GM21576 (cell line): ENCODE results near the gene GAS5.
"Not testable (repeated sequence)": the region's sequence is repeated elsewhere in the genome, so short reads cannot be mapped to it uniquely, and the experiment has no call there.

Experiments
- ATAC-seq: cut with Tn5 transposase; IDR thresholded peaks from one replicate; pipeline ENCODE4 v1.9.1; 2021; ENCODE audit warnings: mild to moderate bottlenecking, moderate library complexity; ENCODE audit not compliant: unreplicated experiment

The GAS5 gene

DNA sequence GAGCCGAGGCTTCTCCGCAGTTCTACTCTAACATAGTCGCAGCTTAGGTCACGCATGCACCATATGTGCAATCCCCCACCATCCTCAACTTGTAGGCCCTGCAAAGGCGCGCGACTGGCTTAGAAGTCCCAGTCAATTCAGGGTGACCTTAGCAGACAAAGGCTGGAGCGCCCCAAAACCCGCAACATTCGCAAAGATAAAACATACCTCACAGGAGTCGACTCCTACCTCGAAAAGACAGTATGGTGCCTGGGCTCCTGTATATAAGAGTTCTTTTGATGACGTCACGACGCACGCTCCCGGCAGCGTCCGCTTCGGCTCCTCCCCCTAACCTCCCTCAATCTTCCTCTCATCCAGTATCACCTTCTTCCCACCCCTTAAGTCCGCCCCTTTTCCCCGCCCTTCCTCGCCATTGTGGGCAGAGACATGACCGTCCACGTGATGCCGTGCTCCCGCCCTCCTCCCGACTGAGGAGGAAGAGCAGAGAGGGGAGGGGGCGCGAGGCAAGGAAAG, at the start of gene GAS5:
GAS5 (minus strand) TSS at position 237 of the 513 bp plus-strand sequence.
- ATAC-seq, result peak; percentile 66

- ATAC-seq, result no peak
Measured at GRCh38 chr1:173917149-173917548, 49.4 kb upstream of the GAS5 start, which contains the start of gene SERPINC1. Gene SERPINC1 (minus strand): TSS chr1:173917327. CDS start chr1:173917259, 68 bp downstream.

DNA sequence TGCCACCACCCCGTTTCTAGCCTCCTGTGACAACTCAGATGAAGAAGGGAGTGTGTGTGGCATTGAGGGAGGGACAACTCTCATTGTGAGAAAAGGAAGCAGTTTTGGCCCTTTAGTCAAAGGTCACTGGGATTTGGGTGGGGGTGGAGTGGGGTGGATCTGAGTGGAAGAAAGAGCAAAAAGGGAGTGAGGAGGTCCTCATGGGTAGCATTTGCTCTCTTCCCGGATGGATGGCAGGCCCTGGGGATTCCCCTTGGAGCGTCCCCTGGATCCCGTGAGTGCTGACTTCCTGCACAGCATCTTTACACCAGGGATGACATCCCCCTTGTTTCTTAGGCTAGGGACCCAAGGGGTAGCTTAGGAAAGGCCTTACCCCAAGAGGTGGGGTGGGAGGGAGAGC, 48.9 kb upstream of the GAS5 start:
- no peak for ATAC-seq

GRCh38 chr1:173915596-173915995, 47.8 kb upstream of the GAS5 start:
- ATAC-seq, result no peak

DNA sequence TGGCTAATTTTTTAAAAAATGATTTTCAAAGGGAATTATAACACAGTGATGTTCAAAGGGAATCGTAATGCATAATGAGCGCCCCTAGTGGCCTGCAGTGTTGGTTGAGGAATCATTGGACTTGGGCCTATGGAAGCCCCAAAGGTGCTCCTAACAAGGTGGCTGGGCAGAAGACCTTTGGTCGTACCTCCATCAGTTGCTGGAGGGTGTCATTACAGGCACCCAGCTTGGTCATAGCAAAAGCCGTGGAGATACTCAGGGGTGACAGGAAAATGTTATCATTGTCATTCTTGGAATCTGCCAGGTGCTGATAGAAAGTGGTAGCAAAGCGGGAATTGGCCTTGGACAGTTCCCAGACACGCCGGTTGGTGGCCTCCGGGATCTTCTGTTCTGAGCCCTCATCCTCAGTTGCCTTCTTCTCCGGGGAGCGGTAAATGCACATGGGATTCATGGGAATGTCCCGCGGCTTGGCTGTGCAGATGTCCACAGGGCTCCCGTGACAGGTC, 46.6 kb upstream of the GAS5 start:
- ATAC-seq, result no peak

GRCh38 chr1:173913111-173913510, 45.3 kb upstream of the GAS5 start:
- ATAC-seq, result no peak

DNA sequence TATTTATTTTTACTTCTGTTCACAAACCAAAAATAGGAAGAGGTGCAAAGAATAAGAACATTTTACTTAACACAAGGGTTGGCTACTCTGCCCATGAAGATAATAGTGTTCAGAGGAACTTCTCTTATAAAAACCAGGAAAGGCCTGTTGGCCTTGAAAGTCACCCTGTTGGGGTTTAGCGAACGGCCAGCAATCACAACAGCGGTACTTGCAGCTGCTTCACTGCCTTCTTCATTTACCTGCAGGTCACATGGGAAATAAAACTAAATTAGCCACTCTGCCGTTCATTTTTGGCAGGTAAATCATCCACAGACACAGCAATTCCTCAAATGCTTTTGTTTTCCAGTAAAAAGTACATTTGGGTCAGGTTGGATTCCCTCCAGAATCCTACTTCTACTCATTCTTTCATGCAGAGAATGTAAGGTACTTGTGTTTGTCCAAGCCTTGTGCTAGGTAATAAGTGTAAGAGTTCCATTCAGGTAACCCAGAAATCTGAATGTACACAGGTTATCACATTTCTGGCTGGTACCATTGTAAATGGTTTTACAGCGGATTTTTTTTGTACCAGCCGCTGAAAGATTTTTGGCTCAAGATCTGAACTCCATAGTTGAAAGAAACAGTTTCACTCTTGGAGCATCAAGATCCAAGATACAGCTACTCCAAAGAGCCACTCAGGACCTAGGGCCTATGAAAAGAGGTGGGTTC, 36.2 kb upstream of the GAS5 start:
- ATAC-seq, result no peak

DNA sequence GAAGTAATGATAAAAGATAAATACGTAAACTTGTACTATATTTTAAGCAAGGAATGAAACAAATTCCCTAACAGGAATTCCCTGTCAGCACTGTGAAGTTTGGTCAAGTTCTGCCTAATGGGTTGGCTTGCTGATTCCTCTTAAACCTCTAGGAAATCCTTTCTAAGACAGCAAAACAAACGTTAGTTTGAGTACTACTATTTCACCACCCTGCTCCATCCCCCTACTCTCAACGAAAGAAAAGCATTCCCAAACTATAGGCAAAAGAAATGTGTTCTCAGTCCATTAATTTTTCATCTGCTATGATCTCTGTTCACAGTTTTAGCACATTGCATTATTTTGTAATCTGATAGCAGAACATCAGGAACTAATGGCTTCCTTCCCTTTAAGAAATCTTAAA, 33.2 kb upstream of the GAS5 start:
- no peak for ATAC-seq

- no peak for ATAC-seq
Measured at GRCh38 chr1:173900427-173900826, 32.6 kb upstream of the GAS5 start.

GRCh38 chr1:173894189-173894588, 26.4 kb upstream of the GAS5 start:
- no peak for ATAC-seq

DNA sequence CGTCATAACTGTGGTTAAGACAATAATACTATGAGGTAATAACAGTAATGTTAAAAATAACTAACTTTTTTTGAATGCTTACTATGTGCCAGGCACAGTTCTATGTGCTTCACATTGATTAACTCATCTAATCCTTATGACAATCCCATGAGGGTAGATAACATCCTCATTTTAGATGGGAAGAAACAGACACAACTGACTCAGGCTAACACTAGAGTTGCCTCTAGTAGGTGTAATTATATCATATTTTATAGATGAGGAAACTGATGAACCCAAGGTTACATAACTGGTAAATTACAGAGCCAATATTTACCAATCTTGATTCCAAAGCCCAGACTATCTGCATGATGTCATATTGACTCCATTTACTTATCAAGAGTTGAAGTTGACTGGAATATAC, 25.8 kb upstream of the GAS5 start:
- no peak for ATAC-seq

DNA sequence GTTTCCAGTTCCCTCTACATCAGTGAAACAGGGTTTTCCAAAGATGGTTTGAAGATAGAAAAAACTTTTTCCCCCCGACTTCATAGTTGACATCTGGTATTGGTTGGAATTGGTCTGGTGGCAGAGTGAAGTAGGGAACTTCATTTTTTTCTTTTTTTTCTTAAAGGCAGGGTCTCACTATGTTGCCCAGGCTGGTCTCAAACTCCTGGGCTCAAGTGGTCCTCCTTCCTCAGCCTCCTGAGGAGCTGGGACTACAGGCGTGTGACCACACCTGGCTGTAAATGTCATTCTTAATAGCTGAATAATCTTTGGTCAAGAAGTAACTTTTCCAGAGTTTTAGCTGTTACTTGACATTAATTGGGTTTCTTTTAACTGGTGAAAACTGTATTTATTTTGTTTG, 22.1 kb upstream of the GAS5 start:
- ATAC-seq, result no peak

DNA sequence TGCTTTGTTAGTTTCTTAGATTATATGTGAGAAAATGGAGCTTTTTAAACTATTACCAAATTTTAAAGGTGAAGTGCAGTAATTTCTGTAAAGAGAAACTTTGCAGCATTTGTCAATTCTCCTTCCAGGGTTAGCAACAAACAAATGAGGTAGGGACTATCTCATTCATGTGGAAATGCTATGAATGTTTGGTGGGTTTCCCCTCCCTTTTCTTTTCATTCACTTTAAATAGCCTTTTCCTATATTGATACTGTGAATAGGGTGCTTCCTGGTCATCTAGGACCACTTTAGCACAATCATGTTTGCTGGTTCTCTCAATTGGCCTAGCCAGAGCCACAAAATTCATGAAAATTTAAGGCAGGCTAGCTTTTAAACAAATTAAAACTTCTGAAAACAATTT, 21.0 kb upstream of the GAS5 start:
- no peak for ATAC-seq

- no peak for ATAC-seq
Measured at GRCh38 chr1:173887627-173888026, 19.8 kb upstream of the GAS5 start.

DNA sequence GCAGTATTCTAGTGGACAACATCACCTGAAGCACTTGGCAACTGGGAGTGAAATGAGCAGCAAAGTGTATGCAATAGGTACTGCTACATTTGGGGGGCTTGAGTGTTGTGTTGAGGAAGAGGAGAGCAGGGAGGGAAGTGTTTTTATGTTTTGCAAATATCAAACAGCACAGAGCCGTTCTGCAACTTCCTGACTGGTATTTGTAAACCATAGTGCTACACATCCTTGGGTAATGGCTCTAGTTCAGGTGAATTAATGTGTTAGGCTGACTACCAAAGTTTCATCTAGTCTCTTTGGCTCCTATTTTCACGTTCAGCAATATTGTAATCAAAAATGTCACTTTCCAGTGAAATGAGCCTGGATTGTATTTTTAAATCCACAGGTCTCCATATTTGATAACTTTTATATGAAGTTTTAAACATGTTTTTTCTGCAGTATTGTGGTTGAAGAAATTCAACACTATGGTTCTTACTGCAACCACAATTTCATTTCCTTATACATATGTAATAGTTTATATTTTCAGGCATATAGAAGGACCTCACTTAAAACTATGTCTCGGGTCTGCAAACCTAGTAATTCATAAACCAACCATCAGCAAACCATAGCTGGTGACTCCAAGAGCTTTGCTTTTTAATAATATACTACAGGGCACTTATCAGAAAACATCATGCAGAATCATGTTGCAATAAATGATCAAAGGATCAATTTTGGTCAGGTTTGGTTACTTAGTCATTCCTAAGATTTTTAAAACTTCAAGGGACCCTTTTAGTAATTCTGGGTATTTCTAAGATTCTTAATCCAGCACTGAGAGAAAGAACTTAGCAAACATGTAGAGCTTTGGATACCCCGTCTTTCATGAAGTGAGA, 19.2 kb upstream of the GAS5 start:
- no peak for ATAC-seq

- no peak for ATAC-seq
Measured at GRCh38 chr1:173884701-173885100, 16.9 kb upstream of the GAS5 start.

DNA sequence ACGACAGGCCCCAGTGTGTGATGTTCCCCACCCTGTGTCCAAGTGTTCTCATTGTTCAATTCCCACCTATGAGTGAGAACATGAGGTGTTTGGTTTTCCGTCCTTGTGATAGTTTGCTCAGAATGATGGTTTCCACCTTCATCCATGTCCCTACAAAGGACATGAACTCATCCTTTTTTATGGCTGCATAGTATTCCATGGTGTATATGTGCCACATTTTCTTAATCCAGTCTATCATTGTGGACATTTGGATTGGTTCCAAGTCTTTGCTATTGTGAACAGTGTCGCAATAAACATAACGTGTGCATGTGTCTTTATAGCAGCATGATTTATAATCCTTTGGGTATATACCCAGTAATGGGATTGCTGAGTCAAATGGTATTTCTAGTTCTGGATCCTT, 13.3 kb upstream of the GAS5 start:
- ATAC-seq, result not testable (repeated sequence)

DNA sequence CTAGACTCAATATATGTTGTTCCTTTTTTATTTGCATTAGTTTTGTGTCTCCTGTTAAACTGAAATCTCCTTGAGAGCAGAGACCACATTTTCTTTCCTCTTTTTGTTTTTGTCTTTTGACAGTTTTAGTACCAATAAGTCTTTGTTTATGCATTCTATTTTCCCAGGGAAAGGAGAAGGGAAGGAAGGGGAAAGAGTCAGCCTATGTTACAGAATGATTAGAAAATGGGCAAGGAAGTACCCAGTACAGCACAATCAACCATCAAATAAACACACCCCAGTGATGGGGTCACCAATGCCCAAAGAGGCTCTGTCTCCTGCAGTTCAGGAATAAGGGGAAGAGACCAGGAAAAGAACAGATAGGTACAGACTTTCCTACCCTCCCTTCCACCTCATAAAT, 10.5 kb upstream of the GAS5 start:
- ATAC-seq, result no peak

DNA sequence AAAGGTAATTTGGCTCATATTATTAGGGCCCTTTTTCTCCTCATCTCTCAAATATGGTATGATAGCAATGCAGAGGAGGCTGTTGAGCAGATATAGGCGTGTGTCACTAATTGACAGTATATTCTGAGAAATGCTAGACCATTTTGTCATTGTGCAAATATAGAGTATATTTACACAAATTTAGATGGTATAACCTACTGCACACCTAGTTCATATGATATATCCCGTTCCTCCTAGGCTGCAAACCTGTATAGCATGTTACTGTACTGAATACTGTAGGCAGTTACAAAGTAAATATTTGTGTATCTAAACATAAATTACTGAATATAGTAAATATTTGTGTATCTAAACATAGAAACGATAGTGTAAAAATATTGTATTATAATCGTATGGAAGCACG, 8.9 kb upstream of the GAS5 start:
- ATAC-seq, result no peak

GRCh38 chr1:173871500-173871899, 3.7 kb upstream of the GAS5 start:
- no peak for ATAC-seq

- ATAC-seq, result no peak
Measured at GRCh38 chr1:173871091-173871490, 3.3 kb upstream of the GAS5 start.
